GM21825 (cell line): ENCODE data around the gene EPB41L1.

Experiments used
- ATAC-seq: cut with Tn5 transposase; IDR thresholded peaks from one replicate; pipeline ENCODE4 v1.9.1; 2021; ENCODE audit warnings: mild to moderate bottlenecking, moderate library complexity; ENCODE audit not compliant: unreplicated experiment

Gene EPB41L1

GRCh38 chr20:36153736-36154699, 522 bp upstream of the EPB41L1 start:
- ATAC-seq: no peak

- no peak for ATAC-seq
These were observed 1.1 kb downstream of the EPB41L1 start for GRCh38 chr20:36155629-36155971.

DNA sequence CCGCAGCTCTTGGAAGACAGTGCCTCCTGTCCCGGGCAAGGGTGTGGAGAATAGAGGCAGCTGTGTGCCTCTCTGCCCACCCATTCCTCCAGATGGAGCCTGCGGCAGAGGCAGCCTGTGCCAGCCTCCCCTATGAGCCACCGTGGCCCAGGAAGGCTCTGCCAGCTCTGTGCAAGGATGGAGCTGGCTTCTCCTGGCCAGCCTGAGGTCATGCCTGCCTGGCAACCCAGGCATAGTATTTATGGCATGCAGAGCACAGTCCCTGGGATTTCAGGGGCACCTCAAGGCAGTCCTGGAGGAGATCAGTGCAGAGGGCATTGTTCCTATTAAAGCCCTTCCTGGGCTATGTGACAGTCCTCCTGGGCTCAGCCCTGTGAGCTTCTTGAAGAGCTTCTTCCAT, 1.5 kb downstream of the EPB41L1 start:
- ATAC-seq: no peak

GRCh38 chr20:36157610-36158009, 3.1 kb downstream of the EPB41L1 start:
- ATAC-seq: no peak

GRCh38 chr20:36158160-36158741, 3.7 kb downstream of the EPB41L1 start:
- ATAC-seq: no peak

GRCh38 chr20:36159833-36160232, 5.3 kb downstream of the EPB41L1 start:
- no peak for ATAC-seq

- ATAC-seq: no peak
These were observed 7.9 kb downstream of the EPB41L1 start for GRCh38 chr20:36162272-36162966.

DNA sequence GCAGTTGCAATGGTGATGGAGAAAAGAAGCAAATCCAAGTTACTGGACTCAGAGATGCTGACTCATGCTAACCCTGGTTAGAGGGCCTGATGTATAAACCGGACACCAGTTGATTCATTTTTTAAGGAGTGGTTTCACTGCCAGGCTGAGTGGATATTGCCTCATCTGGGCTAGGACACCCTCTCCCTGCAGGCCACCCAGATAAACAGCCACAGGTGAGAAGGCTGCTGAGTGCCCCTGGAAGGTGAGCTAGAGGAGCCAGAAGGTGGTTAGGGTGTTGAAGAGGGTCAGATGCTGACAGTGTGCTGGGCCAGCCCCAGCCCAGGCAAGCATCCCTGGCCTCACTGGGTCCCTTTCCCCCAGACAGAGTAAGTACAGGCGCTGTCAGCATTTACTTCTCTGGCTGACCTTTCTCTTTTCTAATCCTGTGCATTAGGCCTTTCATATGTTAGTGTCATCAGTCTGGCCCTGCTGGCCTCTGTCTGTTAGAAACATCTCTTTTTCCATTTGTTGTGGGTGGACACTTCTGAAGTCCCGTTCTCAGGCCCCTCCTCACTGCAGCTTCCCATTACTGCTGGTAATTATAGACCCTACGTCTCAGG, 13.5 kb downstream of the EPB41L1 start:
- no peak for ATAC-seq

GRCh38 chr20:36170542-36171215, 16.1 kb downstream of the EPB41L1 start:
- no peak for ATAC-seq

DNA sequence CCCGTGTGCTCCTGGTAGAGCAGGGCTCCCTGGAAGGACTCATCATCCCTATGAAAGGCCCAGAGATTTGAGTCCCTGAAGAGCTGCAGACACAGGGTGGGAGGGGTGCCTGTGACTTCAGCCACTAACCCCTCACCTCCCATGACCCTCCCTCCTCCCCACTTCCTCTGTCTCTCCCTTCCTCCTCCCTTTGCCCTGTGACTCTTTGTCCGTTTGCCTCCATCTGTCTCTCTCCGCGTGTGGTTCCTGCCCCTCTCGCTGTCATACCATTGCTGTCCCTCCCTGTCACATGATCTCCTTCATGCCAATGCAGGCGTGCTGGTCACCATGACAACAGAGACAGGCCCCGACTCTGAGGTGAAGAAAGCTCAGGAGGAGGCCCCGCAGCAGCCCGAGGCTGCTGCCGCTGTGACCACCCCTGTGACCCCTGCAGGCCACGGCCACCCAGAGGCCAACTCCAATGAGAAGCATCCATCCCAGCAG, 19.0 kb downstream of the EPB41L1 start:
- no peak for ATAC-seq

DNA sequence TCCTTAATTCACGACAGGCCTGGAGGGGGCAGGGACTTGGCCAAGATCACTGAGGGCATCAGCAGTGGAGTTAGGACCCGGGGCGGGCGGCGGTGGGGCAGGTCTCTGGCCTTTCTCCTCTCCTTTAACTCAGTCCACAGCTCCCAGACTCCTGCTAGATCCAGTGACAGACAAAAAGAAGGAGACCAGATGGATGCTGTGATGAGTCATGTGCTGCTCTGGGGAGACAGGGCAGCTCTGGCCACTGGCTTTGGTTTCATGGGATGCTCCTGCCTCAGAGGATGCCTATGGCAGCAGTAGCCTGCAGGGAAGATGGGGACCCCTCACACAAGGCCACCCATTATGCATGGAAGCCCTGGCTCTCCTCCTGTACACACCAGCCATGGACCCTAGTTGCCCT, 20.5 kb downstream of the EPB41L1 start:
- no peak for ATAC-seq

- no peak for ATAC-seq
These were observed 21.0 kb downstream of the EPB41L1 start for GRCh38 chr20:36175475-36175995.

DNA sequence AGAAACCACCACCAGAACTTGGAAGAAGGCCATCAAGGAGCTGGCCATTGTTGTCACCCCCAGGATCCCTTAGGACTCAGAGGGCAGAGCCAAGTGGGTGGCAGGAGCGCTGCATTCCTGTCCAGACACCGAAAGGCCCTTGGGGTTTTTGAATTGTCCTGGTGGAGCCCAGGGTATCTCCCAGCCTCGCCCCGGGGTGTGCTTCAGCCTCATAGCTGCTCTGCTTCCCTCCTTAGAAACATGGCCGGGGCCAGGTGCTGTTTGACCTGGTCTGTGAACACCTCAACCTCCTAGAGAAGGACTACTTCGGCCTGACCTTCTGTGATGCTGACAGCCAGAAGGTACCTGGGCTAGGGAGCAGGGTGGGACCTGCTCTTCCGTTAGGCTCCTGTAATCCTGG, 23.2 kb downstream of the EPB41L1 start:
- no peak for ATAC-seq

DNA sequence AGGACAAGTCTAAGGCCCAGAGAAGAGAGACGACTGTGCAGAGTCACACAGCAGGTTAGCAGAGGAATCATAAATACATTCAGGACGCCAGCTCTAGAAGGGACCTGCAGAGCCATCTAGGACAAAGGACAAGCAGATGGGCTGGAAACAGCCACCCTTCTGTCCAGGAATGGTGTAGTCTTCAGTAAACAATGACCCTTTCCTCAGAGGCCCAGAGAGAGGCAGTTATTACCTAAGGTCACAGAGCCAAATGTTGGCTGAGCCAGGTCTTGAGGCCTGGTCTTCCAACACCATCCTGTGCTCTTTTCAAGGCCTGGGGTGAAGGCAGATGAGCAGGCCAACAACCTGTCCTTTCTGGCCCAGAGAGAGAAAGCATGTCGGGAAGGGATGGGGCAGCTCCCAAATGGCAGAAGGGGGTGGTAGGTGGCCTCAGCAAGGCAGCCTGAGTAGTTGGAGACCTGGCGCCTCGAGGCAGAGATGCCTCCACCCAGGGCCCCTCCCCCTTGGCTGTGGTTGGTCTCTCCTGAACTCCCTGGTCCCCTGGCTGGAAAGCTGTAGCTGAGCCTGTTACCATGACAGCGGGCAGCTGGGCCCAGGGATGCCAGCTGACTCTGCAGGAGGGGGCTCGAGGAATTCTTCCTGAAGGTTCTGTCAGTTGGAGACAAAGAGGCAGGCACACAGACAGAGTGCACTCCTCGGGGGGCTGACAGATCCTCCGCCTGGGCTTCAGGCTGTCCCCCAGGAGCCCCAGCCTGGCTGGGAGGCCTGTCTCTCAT, 24.8 kb downstream of the EPB41L1 start:
- ATAC-seq: no peak

DNA sequence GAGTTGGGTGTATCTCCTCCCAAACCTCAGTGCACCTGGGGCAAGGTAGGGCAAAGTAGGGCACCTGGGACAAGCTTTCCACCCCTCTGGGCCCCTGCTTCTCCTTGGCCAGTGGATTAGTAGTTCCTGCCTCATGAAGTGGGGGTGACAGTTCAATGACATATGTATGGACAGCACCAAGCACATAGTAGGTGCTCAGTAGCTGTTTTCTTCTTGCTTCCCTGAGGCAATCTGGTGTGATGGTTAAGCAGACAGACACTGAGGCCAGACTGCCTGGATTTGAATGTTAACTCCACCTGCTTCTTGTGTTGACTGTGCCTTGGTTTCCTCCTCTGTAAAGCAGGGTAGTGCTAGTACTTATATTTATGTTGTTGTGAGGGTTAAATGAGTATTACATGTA, 25.8 kb downstream of the EPB41L1 start:
- ATAC-seq: no peak

- ATAC-seq: no peak
These were observed 27.5 kb downstream of the EPB41L1 start for GRCh38 chr20:36181934-36182603.

- no peak for ATAC-seq
These were observed 28.1 kb downstream of the EPB41L1 start for GRCh38 chr20:36182604-36183154.

DNA sequence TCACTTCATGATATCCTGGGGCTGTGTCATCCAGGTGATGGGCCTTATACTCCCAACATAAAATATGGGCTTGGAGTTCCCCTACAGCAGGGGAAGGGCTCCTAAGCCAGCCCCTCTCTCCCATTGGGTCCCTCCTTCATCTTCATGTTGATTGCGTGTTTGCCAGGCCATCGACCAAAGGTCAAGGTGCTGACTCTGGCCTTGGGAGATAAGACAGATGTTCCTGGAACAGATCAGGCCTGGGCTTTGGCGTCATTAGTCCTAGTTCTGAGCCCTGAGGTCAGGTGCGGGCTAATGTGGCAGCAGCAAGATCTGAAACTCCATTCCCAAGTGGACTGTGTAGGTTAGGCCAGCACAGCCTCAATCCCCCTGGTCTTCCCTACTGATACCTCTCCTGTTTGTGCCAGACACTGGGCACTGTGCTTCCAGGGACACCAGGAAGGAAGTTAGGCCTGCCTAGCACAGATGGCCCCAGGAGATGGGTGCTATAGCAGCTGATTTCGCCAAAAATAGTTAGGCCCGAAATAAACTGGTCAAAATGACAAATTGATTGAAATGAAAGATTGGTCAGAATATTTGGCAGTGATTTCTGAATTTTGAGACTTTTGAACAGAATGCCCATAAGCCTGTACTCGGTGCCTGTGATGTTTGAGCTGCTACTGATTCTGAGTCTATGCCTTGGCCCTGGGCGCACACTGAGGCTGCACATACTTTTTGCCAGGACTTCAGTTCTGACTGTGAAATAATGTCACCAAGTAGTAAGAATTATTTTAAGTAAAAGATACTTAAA, 28.8 kb downstream of the EPB41L1 start:
- no peak for ATAC-seq
